GM08714 (cell line): ENCODE measurements around the gene PRKAG3.

Experiments used
- H3K4me3 ChIP-seq: fragments of 200-500 bp; sonication (Bioruptor generic); 2 replicates; pipeline ENCODE4 v1.5.1; 2014; ENCODE audit warnings: mild to moderate bottlenecking, low read length, inconsistent platforms
- ZNF274 ChIP-seq: IDR thresholded peaks from 2 replicates; pipeline ENCODE4 v1.6.1; 2012; ENCODE audit warnings: mild to moderate bottlenecking, low read depth, low read length

PRKAG3 gene

DNA sequence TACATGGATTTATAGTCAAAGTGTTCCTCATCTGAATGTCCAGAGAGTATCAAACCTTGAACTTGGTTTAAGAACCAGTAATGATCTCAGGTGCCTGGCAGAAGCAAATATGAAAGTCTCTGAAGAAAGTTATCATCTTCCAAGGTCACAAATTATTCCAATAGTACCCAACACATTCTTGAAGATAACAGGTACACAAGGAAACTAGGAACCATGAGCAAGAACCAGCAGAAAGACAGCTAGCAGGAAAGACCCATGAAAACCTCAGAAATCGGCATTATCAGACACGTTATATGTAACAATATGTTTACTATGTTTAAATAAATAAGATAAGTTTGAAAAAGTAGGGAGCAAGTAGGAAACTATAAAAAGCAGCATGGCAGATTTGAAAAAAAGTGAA lies 5.9 kb upstream of the PRKAG3 start:
- TF ChIP-seq ZNF274 = no peak
- H3K4me3 ChIP-seq = no peak overlapping the region

DNA sequence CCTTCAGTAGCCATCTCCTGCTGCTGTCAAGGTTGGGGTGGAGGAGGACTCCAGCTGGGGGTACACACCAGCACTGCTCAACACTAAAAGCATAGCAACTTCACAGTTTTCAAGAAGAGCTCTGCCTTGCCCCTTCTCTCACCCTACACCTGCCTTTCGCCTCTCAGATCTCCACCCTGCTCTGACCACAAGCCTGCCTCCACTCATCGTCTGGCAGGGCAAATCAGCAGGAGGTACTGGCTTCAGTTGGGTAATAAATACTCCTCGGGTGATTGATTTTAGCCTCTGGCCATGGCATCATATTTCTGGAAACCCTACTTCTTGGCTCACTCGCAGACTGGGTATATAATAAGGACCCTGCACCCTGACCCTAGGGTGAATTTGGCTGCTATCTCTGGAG lies 3.1 kb upstream of the PRKAG3 start:
- H3K4me3 ChIP-seq = no peak overlapping the region

DNA sequence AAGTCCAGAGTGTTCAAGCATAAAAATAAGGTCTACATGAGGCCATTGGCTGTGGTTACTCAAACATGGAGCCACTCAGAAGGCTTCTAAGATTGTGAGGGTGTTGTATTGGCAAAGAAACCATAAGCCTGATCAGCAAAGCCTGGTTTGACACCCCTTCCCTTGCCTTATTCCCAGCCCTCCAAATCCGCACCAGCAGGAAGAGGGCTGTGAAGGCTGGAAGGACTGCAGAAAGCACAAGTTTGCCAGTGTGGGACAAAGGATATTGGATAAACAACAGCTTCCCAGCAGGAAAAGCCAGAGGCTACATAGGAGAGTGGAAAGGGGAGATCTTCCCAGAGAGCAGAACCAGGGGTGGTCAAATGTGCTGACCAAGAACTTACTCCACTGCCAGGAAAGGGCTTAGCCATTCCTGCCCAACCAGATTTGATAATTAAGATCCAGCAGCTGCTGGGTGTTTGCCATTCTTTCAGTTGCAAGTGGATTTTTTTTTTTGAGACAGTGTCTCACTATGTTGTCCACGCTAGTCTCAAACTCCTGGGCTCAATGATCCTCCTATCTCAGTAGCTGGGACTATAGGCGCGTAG lies 1.5 kb upstream of the PRKAG3 start:
- TF ChIP-seq ZNF274 = no peak
- no peak overlapping the region for H3K4me3 ChIP-seq

More for the DNA sequence above, 3.1 kb upstream of the PRKAG3 start:
- no peak for TF ChIP-seq ZNF274

DNA sequence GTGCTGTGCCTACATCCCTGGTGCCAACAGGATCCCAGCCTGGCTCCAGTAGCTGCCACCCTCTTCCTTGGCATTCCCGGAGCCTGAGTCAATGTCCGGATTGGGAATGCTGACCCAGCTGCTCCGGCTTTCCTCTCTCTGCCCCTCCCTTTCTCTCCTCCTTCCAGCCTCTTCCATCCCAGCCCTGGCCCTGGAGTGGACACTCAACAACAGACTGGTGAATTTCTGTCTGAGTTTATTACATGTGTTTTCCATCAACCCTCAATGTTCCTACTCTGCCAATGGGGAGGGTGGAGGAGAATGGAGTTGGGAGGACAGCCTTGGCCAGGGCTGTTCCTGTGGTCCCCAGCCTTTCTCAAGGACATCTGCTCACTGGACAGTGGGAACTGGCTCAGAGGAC lies 917 bp upstream of the PRKAG3 start:
- TF ChIP-seq ZNF274 = no peak
- no peak overlapping the region for H3K4me3 ChIP-seq

DNA sequence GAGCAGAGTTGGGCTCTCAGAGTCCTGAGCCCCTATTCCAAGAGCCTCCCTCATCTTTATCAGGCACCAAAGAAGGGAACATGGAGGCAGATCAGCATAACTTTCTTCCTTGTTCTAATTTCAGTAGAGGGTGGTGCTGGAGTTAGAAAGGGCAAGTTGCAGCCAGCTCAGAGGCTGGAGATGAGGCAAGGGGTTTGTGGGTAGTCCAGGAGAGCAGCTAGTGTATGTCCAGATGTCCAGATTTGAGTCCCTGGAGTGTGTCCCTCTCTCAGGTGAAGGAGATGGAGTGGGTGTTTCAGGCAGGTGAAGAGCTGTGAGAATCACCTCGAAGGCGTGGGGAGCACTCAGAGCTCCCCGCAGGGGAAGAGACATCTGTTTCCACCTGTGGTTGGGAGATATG lies 478 bp upstream of the PRKAG3 start:
- H3K4me3 ChIP-seq = no peak overlapping the region
- TF ChIP-seq ZNF274 = no peak

DNA sequence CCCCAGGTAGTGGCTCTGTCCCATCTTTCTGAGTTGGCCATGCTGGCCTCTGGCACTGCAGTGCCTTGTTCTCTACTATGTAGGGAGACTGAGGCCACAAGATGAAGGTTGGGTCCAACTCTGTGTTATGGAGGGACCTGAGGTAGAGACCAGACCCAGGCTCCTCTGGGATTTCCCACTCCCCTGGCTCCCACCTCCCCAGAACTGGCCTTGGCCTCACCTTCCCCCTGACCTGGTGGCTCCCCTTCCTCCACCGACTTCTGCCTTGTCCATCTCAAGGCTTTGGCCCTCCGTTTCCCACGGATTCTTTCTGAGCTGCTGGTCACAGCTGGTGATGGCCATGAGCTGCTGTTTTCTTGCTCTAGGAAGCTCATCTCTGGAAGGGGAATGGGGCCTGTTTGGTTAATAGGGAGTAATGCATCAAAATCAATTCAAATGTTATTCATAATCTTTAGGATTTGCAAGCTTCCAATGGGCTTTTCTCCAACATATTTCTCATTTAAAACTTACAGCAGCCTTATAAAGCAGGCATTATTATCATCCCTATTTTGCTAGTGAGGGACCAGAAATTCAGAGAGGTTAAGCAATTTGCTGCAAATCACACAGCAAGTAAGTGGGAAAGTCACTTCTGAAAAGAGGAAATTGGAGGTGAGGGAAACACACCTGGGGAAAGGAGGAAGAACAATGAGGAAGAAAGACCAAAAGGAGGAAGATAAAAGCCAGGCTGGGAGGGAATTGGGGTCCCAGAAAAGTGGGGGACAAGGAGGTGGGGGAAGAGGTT lies 887 bp downstream of the PRKAG3 start:
- no peak overlapping the region for H3K4me3 ChIP-seq

DNA sequence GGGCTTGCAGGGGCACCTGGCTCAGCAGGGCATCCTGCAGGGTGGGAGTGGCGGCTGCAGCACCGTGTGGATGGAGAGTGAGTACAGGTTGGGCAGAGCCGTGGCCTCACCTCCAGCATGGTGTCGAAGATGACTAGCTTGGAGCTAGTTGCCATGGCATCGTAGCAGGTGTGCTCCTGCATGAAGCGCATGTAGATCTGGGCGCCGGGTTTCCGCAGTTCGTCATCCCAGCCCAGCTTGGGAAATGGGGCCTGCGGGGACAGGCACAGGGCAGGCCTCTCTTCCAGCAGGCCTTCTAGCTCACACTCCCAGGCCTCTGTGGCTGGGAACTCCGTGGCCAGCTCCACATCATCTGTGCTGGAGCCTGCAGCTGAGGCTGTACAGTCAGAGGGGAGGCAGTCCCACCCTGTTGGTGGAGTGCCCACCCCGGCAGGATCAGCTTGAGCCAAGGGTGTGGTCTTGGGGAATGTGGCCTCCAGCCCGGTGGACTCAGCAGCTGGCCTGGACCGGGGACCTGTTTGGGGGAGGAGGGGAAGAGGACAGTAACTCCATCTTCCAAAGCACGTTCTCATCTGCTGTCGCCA lies 1.6 kb downstream of the PRKAG3 start:
- H3K4me3 ChIP-seq = no peak overlapping the region
- no peak for TF ChIP-seq ZNF274

More for the DNA sequence above, 887 bp downstream of the PRKAG3 start:
- TF ChIP-seq ZNF274 = no peak

DNA sequence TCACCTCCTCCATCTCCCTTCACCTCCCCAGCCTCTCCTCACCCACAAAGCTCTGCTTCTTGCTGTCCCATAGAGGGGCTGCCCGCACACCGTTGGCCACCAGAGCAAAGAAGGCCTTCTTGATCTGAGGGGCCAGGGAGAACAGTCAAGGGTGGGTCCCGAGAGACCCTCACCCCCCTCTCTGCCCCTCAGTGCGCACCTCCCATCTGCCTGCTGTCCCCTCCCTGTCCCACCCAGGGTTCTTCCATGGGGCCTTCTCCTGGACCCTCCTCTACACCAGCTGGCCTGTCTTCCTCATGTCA lies 3.2 kb downstream of the PRKAG3 start:
- no peak overlapping the region for H3K4me3 ChIP-seq
- no peak for TF ChIP-seq ZNF274

DNA sequence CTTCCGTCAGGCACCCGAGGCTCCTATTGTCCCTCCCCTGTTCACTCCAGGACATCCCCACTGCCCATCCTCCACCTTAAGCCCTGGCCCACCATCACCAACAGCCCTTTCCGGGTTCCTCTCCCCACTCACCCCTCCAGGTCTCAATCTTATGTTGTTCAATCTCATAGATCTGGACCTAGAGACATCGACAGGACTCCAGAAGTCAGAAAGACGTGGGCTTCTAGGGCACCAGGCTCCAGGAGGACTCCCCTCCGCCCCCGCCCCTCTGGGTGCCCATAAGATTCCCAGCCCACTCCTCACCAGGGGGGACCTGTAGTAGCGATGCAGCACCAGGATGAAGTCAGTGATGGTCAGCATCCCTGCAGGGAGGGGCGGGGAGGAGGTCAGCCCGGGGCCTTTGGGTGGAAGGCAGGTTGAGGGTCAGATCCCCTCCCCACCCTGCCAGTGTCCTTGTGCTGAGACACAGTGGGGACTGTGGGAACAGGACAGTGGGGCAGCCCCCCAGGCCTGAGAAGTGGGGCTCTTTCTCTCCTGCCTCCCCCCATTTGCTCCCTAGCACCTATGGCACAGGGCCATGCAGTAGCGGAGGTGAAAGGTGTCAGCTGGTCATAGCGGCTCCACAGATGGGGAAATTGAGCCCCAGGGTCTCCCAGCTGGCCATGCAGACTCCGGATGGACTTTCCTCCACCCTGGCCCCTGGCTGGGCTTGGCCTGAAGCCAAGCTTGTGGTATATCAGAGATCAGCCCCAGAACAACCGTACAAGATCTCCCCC lies 3.7 kb downstream of the PRKAG3 start:
- no peak overlapping the region for H3K4me3 ChIP-seq
- TF ChIP-seq ZNF274 = no peak

DNA sequence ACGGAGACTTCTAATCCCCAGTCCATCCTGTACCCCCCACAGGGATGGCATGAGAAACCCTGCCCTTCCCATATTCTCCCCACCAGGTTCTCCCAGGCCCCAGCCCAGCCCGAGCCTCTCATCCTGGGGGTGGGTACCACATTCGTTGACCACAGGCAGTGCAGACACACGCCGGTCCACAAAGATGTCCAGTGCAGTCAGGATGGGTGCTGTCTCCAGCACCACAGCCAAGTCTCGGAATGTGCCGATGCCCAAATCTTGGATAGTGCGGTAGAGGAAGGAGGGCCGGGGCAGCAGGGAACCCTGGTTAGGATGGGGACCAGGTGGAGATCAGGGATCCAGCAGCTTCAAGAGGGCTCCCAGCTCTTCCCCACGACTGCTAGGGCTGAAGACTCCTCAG lies 4.8 kb downstream of the PRKAG3 start:
- no peak overlapping the region for H3K4me3 ChIP-seq
- no peak for TF ChIP-seq ZNF274

DNA sequence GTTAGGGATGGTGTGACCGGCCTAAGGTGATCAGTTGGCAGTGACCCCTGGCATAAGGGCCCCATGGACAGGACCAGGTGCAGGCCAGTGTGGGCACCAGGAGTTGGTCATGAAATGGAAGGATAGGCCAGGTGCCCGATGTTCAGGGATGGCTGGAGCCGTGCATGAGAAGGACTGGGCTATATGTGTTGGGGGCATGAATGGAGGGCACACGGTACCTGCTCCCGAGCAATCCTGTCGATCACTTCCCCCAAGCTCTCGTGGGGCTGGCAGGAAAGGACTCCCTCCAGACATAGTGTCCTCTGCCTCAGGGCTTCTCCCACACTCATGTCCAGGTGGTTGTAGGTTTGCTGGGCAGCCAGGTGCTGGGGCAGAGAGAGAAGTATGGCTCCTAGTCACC lies 7.6 kb downstream of the PRKAG3 start:
- TF ChIP-seq ZNF274 = no peak
- H3K4me3 ChIP-seq = no peak overlapping the region

DNA sequence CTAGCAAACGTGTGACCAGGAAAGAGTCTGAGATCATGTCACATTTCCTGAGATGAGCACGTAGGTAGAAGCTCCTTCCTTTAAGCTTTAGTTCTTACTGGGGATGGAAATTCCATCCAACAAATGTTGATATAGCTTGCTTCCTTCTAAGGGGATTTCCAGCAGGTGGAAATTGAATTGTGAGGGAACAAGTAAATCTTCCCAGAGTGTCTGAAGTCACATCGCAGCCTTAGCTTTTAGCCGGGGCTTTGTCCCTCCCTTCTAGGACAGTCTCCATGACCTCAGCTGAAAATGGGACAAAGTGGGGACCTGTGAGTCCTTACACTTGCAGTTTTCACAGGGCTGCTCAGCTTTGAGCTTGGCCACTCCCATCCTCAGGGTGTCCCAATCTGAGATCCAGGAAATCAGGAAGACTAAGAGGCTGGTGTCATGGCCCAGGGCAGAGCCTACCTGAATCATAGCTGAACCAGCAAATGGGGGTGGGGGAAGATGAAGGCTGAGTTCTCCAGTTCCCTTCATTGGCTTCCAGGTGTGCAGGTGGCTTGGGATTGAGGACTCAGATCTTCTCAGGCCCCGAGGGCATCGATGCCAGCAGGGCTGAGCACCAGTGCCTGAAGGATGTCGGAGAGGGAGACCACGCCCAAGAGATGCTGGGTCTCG lies 8.3 kb downstream of the PRKAG3 start:
- no peak for TF ChIP-seq ZNF274
- H3K4me3 ChIP-seq = no peak overlapping the region

DNA sequence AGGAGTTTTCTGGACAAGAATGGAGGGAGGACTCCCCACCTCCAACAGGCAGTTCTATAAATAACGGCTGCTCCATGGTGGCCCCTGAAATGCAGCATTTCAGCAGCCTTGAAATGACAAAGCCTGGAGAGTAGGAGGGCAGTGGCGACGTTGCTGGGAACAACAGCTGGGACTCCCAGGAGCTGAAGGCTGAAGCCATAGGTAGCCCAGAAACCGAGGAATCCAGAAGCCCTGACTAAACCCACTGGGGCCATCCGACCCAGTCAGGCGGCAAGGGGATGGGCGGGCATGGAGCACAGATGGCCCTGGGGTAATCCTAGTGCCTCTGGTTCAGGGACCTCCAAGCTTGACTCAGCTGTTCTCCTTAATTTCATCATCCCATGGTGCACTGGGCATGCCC lies 9.0 kb downstream of the PRKAG3 start:
- no peak overlapping the region for H3K4me3 ChIP-seq
- TF ChIP-seq ZNF274 = no peak

DNA sequence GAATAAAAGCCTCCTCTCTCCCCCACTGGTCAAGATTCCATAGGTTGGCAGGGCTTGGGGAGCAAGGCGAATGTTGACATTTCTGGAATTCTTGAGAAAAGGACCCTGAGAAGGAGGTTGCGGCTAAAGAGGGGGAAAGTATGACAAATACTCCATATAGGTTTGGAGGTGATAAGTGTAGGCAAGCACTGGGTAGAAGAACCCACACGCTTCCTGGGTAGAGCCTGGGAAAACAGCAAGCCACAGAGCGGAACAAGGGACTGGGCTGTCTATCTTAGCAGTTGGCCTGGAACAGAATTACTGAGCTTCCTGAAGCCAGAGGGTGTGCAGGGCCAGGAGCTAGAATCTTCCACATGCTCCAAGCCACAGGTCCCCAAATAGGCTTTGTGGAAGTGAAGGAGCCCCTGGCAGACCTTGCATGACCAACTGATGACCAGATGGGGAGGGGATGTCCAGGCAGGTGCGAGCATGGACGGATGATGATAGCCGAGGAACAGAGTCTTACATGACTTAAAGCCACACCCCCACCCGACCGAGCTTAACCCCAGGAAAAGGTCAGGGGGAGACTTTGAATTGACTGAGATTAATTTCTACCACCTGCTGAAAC lies 9.9 kb downstream of the PRKAG3 start:
- H3K4me3 ChIP-seq = no peak overlapping the region
- no peak for TF ChIP-seq ZNF274
